ENCODE data around the gene BTBD9.
A peak's percentile ranks its signal among the peaks of the same experiment; 100 is the strongest.
"Not testable (repeated sequence)": the region's sequence is repeated elsewhere in the genome, so short reads cannot be mapped to it uniquely, and the experiment has no call there.

The BTBD9 gene

GRCh38 chr6:38137608-38138265 lies 502.0 kb downstream of the BTBD9 start:
- Mint-ChIP-seq H3K4me3 (no peak overlapping the region), H3K36me3 (ENCODE audit: low read depth) (no peaks in the 10 kb centered on the region), H3K27me3 (ENCODE audit: low read depth) (no peaks in the 10 kb centered on the region), H3K4me1 (ENCODE audit: low read depth) (no peaks in the 10 kb centered on the region), H3K9me3 (no peaks in the 10 kb centered on the region), H3K27ac (no peak overlapping the region)
- DNase-seq (ENCODE audit: low spot score), result no peak

- no peak for DNase-seq (ENCODE audit: low spot score)
- Mint-ChIP-seq H3K9me3 (no peaks in the 10 kb centered on the region), H3K27ac (no peak overlapping the region), H3K27me3 (ENCODE audit: low read depth) (no peaks in the 10 kb centered on the region), H3K36me3 (ENCODE audit: low read depth) (no peaks in the 10 kb centered on the region), H3K4me3 (no peak overlapping the region), H3K4me1 (ENCODE audit: low read depth) (peaks cover under 1% of the 10 kb centered on the region)
Measured at GRCh38 chr6:38136547-38136946, 503.2 kb downstream of the BTBD9 start.

GRCh38 chr6:38134704-38135088 lies 505.0 kb downstream of the BTBD9 start:
- Mint-ChIP-seq H3K27me3 (ENCODE audit: low read depth) (no peaks in the 10 kb centered on the region), H3K36me3 (ENCODE audit: low read depth) (peaks cover 2% of the 10 kb centered on the region), H3K9me3 (peaks cover 4% of the 10 kb centered on the region), H3K27ac (no peak overlapping the region), H3K4me1 (ENCODE audit: low read depth) (peaks cover 10% of the 10 kb centered on the region), H3K4me3 (no peak overlapping the region)
- DNase-seq (ENCODE audit: low spot score), result no peak

GRCh38 chr6:38133932-38134703 lies 505.6 kb downstream of the BTBD9 start:
- peaks cover 2% of the 10 kb centered on the region for H3K36me3 Mint-ChIP-seq (ENCODE audit: low read depth)
- H3K4me1 Mint-ChIP-seq (ENCODE audit: low read depth), result peaks cover 10% of the 10 kb centered on the region
- no peak overlapping the region for H3K27ac Mint-ChIP-seq
- H3K27me3 Mint-ChIP-seq (ENCODE audit: low read depth), result no peaks in the 10 kb centered on the region
- H3K4me3 Mint-ChIP-seq, result no peak overlapping the region
- peaks cover 6% of the 10 kb centered on the region for H3K9me3 Mint-ChIP-seq
- DNase-seq (ENCODE audit: low spot score), result no peak

GRCh38 chr6:38131527-38131965 lies 508.2 kb downstream of the BTBD9 start:
- Mint-ChIP-seq H3K36me3 (ENCODE audit: low read depth) (peaks cover 2% of the 10 kb centered on the region), H3K4me1 (ENCODE audit: low read depth) (peaks cover 10% of the 10 kb centered on the region), H3K9me3 (peaks cover 6% of the 10 kb centered on the region), H3K27me3 (ENCODE audit: low read depth) (no peaks in the 10 kb centered on the region), H3K27ac (no peak overlapping the region), H3K4me3 (no peak overlapping the region)
- peak; percentile 10 for DNase-seq (ENCODE audit: low spot score)

GRCh38 chr6:38127284-38127683 lies 512.4 kb downstream of the BTBD9 start:
- Mint-ChIP-seq H3K4me3 (no peak overlapping the region), H3K4me1 (ENCODE audit: low read depth) (peaks cover 10% of the 10 kb centered on the region), H3K27ac (no peak overlapping the region), H3K27me3 (ENCODE audit: low read depth) (no peaks in the 10 kb centered on the region), H3K36me3 (ENCODE audit: low read depth) (peaks cover 5% of the 10 kb centered on the region), H3K9me3 (peaks cover 6% of the 10 kb centered on the region)
- DNase-seq (ENCODE audit: low spot score), result no peak

- not testable (repeated sequence) for DNase-seq (ENCODE audit: low spot score); H3K27me3 Mint-ChIP-seq (ENCODE audit: low read depth); H3K36me3 Mint-ChIP-seq (ENCODE audit: low read depth); H3K4me1 Mint-ChIP-seq (ENCODE audit: low read depth); H3K4me3 Mint-ChIP-seq; H3K27ac Mint-ChIP-seq; H3K9me3 Mint-ChIP-seq
Measured at GRCh38 chr6:38124224-38124926, 515.4 kb downstream of the BTBD9 start.

GRCh38 chr6:38119516-38119915 lies 520.2 kb downstream of the BTBD9 start:
- Mint-ChIP-seq H3K27me3 (ENCODE audit: low read depth) (no peaks in the 10 kb centered on the region), H3K4me1 (ENCODE audit: low read depth) (no peaks in the 10 kb centered on the region), H3K27ac (no peak overlapping the region), H3K9me3 (no peaks in the 10 kb centered on the region), H3K4me3 (no peak overlapping the region), H3K36me3 (ENCODE audit: low read depth) (peaks cover 8% of the 10 kb centered on the region)
- DNase-seq (ENCODE audit: low spot score), result no peak

GRCh38 chr6:38118791-38119365 lies 520.9 kb downstream of the BTBD9 start:
- H3K27me3 Mint-ChIP-seq (ENCODE audit: low read depth), result no peaks in the 10 kb centered on the region
- peaks cover 8% of the 10 kb centered on the region for H3K36me3 Mint-ChIP-seq (ENCODE audit: low read depth)
- H3K4me1 Mint-ChIP-seq (ENCODE audit: low read depth), result no peaks in the 10 kb centered on the region
- H3K27ac Mint-ChIP-seq, result no peak overlapping the region
- no peak for DNase-seq (ENCODE audit: low spot score)
- no peak overlapping the region for H3K4me3 Mint-ChIP-seq
- no peaks in the 10 kb centered on the region for H3K9me3 Mint-ChIP-seq
